WTC11 (cell line): ENCODE results near the gene PWP1. TPM values are rescaled to one million over a fixed set of nuclear protein-coding genes. Genes with fewer than 3 reads are reported as not detected.

Source experiments
- ATAC-seq: fragments of 200-7000 bp; cut with Tn5 transposase; 2 replicates; pipeline ENCODE4 v1.10.0; 2021; ENCODE audit warnings: mild to moderate bottlenecking, moderate library complexity
- CTCF ChIA-PET: fragments of 300-600 bp; sonication (Branson Sonifier 250); formaldehyde crosslinking; loops from one replicate; lab custom pipeline; 2021; ENCODE audit warnings: antibody characterized with exemption; lab: Charles Lee
- POLR2A ChIA-PET: fragments of 350-600 bp; sonication (Branson Sonifier 250); formaldehyde crosslinking; loops from one replicate; lab custom pipeline; 2021; ENCODE audit warnings: antibody characterized with exemption; lab: Charles Lee
- DNase-seq: peaks from one replicate; pipeline ENCODE4 v3.0.0; 2021; ENCODE audit warnings: low spot score
- H3K27ac Mint-ChIP-seq: 2 replicates; pipeline ENCODE4 v1.8.0; 2021; ENCODE audit warnings: mixed read lengths
- H3K27me3 Mint-ChIP-seq: 2 replicates; pipeline ENCODE4 v1.8.0; 2021; ENCODE audit warnings: low read depth, mild to moderate bottlenecking, moderate library complexity, mixed read lengths
- H3K36me3 Mint-ChIP-seq: 2 replicates; pipeline ENCODE4 v1.8.0; 2021; ENCODE audit warnings: mixed read lengths
- H3K4me1 Mint-ChIP-seq: 2 replicates; pipeline ENCODE4 v1.8.0; 2022; ENCODE audit warnings: mixed read lengths
- H3K4me3 Mint-ChIP-seq: 2 replicates; pipeline ENCODE4 v1.8.0; 2021; ENCODE audit warnings: mild to moderate bottlenecking, moderate library complexity, mixed read lengths
- H3K9me3 Mint-ChIP-seq: 2 replicates; pipeline ENCODE4 v1.8.0; 2021; ENCODE audit warnings: mixed read lengths
- FOXK1 ChIP-seq: sonication (generic); formaldehyde crosslinking; IDR thresholded peaks from 2 replicates; pipeline ENCODE4 v1.8.0; 2022; ENCODE audit warnings: mild to moderate bottlenecking, moderate library complexity, missing genetic modification reagents
- NR3C1 ChIP-seq: sonication (generic); formaldehyde crosslinking; conservative IDR thresholded peaks from 2 replicates; pipeline ENCODE4 v1.8.1; 2023; ENCODE audit warnings: low read depth, mild to moderate bottlenecking, missing genetic modification reagents
- PRRX2 ChIP-seq: fragments of 250-450 bp; sonication (Bioruptor Pico); IDR thresholded peaks from 2 replicates; pipeline ENCODE4 v1.8.0; 2021; ENCODE audit warnings: mild to moderate bottlenecking
- TEAD1 ChIP-seq: sonication (generic); formaldehyde crosslinking; IDR thresholded peaks from 2 replicates; pipeline ENCODE4 v1.8.0; 2022; ENCODE audit warnings: mild to moderate bottlenecking, missing genetic modification reagents
- ZNF317 ChIP-seq: sonication (generic); formaldehyde crosslinking; IDR thresholded peaks from 2 replicates; pipeline ENCODE4 v1.8.1; 2023; ENCODE audit warnings: low read depth, mild to moderate bottlenecking, moderate library complexity, missing genetic modification reagents, borderline replicate concordance
- total RNA-seq: library from RNA; stranded (reverse); gene quantifications from 3 replicates; pipeline ENCODE4 v1.2.3, GENCODE V29; 2021
- TF ChIP-seq, protein P1 (sequence below): sonication (generic); formaldehyde crosslinking; IDR thresholded peaks from 2 replicates; pipeline ENCODE4 v1.8.0; 2022; ENCODE audit warnings: missing genetic modification reagents
- TF ChIP-seq, protein P2 (sequence below): sonication (generic); formaldehyde crosslinking; IDR thresholded peaks from 2 replicates; pipeline ENCODE4 v1.8.0; 2022; ENCODE audit warnings: mild to moderate bottlenecking, missing genetic modification reagents
- TF ChIP-seq, protein P3 (sequence below): sonication (generic); formaldehyde crosslinking; IDR thresholded peaks from 2 replicates; pipeline ENCODE4 v1.8.1; 2022; ENCODE audit warnings: low read depth, missing genetic modification reagents, borderline replicate concordance
- TF ChIP-seq, protein P4 (sequence below): sonication (generic); formaldehyde crosslinking; IDR thresholded peaks from 2 replicates; pipeline ENCODE4 v1.8.1; 2022; ENCODE audit warnings: low read depth, mild to moderate bottlenecking, moderate library complexity, missing genetic modification reagents, borderline replicate concordance
- TF ChIP-seq, protein P5 (sequence below): sonication (generic); formaldehyde crosslinking; IDR thresholded peaks from 2 replicates; pipeline ENCODE4 v1.8.1; 2022; ENCODE audit warnings: mild to moderate bottlenecking, missing genetic modification reagents, moderate library complexity, borderline replicate concordance
- TF ChIP-seq, protein P6 (sequence below): sonication (generic); formaldehyde crosslinking; IDR thresholded peaks from 2 replicates; pipeline ENCODE4 v1.8.1; 2022; ENCODE audit warnings: missing genetic modification reagents, borderline replicate concordance
- TF ChIP-seq, protein P7 (sequence below): fragments of 250-450 bp; sonication (Bioruptor Pico); IDR thresholded peaks from 2 replicates; pipeline ENCODE4 v1.9.0; 2021; ENCODE audit warnings: moderate library complexity, mild to moderate bottlenecking, inconsistent platforms, borderline replicate concordance
- TF ChIP-seq, protein P8 (sequence below): sonication (generic); formaldehyde crosslinking; IDR thresholded peaks from 2 replicates; pipeline ENCODE4 v1.8.0; 2022; ENCODE audit warnings: mild to moderate bottlenecking, missing genetic modification reagents
- TF ChIP-seq, protein P9 (sequence below): sonication (generic); formaldehyde crosslinking; IDR thresholded peaks from 2 replicates; pipeline ENCODE4 v1.8.1; 2023; ENCODE audit warnings: mild to moderate bottlenecking, missing genetic modification reagents, borderline replicate concordance

PWP1 gene
- total RNA-seq, 1 experiment from 2014 or later, result 54.2 TPM

DNA sequence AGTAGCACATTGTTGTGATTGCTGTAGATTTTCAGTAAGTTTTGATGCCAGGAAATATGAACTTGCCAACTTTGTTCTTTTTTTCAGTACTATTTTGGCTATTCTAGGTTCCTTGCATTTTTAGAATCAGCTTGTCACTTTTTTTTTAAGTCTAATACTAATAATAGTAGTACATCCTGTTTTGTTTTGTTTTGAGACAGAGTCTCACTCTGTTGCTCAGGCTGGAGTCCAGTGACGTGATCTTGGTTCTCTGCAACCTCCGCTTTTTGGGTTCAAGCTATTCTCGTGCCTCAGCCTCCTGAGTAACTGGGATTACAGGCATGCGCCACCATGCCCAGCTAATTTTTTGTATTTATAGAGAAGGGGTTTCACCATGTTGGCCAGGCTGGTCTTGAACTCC lies 16.5 kb downstream of the PWP1 start:
- ChIA-PET CTCF (no interaction called here), POLR2A (interaction anchor here (0.6 kb wide), 1 partner anchor 16 kb away, joined by 4 read pairs; no protein-coding TSS in a partner anchor)
- Mint-ChIP-seq H3K4me3 (no peak overlapping the region), H3K27ac (no peak overlapping the region), H3K4me1 (no peaks in the 10 kb centered on the region), H3K36me3 (peaks cover 89% of the 10 kb centered on the region), H3K27me3 (no peaks in the 10 kb centered on the region), H3K9me3 (peaks cover 22% of the 10 kb centered on the region)
- ATAC-seq (no peak), DNase-seq (no peak)
- TF ChIP-seq NR3C1, result no peak
- TF ChIP-seq, protein P1, sequence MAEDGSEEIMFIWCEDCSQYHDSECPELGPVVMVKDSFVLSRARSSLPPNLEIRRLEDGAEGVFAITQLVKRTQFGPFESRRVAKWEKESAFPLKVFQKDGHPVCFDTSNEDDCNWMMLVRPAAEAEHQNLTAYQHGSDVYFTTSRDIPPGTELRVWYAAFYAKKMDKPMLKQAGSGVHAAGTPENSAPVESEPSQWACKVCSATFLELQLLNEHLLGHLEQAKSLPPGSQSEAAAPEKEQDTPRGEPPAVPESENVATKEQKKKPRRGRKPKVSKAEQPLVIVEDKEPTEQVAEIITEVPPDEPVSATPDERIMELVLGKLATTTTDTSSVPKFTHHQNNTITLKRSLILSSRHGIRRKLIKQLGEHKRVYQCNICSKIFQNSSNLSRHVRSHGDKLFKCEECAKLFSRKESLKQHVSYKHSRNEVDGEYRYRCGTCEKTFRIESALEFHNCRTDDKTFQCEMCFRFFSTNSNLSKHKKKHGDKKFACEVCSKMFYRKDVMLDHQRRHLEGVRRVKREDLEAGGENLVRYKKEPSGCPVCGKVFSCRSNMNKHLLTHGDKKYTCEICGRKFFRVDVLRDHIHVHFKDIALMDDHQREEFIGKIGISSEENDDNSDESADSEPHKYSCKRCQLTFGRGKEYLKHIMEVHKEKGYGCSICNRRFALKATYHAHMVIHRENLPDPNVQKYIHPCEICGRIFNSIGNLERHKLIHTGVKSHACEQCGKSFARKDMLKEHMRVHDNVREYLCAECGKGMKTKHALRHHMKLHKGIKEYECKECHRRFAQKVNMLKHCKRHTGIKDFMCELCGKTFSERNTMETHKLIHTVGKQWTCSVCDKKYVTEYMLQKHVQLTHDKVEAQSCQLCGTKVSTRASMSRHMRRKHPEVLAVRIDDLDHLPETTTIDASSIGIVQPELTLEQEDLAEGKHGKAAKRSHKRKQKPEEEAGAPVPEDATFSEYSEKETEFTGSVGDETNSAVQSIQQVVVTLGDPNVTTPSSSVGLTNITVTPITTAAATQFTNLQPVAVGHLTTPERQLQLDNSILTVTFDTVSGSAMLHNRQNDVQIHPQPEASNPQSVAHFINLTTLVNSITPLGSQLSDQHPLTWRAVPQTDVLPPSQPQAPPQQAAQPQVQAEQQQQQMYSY (CRISPR knock-in tag), result no peak
- no peak for TF ChIP-seq FOXK1
- TF ChIP-seq, protein P2, sequence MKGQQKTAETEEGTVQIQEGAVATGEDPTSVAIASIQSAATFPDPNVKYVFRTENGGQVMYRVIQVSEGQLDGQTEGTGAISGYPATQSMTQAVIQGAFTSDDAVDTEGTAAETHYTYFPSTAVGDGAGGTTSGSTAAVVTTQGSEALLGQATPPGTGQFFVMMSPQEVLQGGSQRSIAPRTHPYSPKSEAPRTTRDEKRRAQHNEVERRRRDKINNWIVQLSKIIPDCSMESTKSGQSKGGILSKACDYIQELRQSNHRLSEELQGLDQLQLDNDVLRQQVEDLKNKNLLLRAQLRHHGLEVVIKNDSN (CRISPR knock-in tag), result no peak
- no peak for TF ChIP-seq ZNF317
- TF ChIP-seq, protein P3, sequence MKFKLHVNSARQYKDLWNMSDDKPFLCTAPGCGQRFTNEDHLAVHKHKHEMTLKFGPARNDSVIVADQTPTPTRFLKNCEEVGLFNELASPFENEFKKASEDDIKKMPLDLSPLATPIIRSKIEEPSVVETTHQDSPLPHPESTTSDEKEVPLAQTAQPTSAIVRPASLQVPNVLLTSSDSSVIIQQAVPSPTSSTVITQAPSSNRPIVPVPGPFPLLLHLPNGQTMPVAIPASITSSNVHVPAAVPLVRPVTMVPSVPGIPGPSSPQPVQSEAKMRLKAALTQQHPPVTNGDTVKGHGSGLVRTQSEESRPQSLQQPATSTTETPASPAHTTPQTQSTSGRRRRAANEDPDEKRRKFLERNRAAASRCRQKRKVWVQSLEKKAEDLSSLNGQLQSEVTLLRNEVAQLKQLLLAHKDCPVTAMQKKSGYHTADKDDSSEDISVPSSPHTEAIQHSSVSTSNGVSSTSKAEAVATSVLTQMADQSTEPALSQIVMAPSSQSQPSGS (CRISPR knock-in tag), result no peak

DNA sequence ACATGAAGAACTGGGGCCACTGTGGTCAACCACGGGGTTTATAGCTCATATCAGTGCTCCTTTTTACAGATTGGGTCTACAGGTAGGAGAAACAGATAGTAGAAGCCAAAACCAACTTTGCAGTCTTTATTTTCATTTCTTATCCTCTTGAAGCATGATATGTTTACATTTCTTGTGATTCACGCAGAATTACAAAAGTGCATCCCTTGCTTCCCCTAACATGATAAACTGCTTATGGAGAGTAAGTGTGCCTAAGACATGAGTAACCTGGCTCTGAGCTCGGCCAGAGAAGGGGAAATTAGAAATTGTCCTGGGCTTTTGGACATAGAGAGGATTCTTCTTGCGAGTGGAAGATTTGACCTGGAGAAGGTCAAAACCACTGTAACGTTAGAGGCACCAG lies 18.4 kb downstream of the PWP1 start:
- H3K4me1 Mint-ChIP-seq, result no peaks in the 10 kb centered on the region
- no peaks in the 10 kb centered on the region for H3K27me3 Mint-ChIP-seq
- H3K27ac Mint-ChIP-seq, result no peak overlapping the region
- CTCF ChIA-PET, result no interaction called here
- no peak for DNase-seq
- H3K4me3 Mint-ChIP-seq, result no peak overlapping the region
- POLR2A ChIA-PET, result no interaction called here
- peaks cover 22% of the 10 kb centered on the region for H3K9me3 Mint-ChIP-seq
- ATAC-seq, result no peak
- H3K36me3 Mint-ChIP-seq, result peaks cover 91% of the 10 kb centered on the region
- TF ChIP-seq PRRX2 (CRISPR knock-in tag) (no peak), TEAD1 (CRISPR knock-in tag) (no peak), ZNF317 (no peak)
- TF ChIP-seq, protein P4, sequence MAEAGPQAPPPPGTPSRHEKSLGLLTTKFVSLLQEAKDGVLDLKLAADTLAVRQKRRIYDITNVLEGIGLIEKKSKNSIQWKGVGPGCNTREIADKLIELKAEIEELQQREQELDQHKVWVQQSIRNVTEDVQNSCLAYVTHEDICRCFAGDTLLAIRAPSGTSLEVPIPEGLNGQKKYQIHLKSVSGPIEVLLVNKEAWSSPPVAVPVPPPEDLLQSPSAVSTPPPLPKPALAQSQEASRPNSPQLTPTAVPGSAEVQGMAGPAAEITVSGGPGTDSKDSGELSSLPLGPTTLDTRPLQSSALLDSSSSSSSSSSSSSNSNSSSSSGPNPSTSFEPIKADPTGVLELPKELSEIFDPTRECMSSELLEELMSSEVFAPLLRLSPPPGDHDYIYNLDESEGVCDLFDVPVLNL (CRISPR knock-in tag), result no peak
- TF ChIP-seq, protein P3 (CRISPR knock-in tag), result no peak
- TF ChIP-seq, protein P5, sequence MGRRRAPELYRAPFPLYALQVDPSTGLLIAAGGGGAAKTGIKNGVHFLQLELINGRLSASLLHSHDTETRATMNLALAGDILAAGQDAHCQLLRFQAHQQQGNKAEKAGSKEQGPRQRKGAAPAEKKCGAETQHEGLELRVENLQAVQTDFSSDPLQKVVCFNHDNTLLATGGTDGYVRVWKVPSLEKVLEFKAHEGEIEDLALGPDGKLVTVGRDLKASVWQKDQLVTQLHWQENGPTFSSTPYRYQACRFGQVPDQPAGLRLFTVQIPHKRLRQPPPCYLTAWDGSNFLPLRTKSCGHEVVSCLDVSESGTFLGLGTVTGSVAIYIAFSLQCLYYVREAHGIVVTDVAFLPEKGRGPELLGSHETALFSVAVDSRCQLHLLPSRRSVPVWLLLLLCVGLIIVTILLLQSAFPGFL, result no peak
- TF ChIP-seq, protein P6, sequence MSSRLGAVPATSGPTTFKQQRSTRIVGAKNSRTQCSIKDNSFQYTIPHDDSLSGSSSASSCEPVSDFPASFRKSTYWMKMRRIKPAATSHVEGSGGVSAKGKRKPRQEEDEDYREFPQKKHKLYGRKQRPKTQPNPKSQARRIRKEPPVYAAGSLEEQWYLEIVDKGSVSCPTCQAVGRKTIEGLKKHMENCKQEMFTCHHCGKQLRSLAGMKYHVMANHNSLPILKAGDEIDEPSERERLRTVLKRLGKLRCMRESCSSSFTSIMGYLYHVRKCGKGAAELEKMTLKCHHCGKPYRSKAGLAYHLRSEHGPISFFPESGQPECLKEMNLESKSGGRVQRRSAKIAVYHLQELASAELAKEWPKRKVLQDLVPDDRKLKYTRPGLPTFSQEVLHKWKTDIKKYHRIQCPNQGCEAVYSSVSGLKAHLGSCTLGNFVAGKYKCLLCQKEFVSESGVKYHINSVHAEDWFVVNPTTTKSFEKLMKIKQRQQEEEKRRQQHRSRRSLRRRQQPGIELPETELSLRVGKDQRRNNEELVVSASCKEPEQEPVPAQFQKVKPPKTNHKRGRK, result no peak
- TF ChIP-seq, protein P7, sequence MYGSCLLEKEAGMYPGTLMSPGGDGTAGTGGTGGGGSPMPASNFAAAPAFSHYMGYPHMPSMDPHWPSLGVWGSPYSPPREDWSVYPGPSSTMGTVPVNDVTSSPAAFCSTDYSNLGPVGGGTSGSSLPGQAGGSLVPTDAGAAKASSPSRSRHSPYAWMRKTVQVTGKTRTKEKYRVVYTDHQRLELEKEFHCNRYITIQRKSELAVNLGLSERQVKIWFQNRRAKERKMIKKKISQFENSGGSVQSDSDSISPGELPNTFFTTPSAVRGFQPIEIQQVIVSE (CRISPR knock-in tag), result no peak
- TF ChIP-seq, protein P8, sequence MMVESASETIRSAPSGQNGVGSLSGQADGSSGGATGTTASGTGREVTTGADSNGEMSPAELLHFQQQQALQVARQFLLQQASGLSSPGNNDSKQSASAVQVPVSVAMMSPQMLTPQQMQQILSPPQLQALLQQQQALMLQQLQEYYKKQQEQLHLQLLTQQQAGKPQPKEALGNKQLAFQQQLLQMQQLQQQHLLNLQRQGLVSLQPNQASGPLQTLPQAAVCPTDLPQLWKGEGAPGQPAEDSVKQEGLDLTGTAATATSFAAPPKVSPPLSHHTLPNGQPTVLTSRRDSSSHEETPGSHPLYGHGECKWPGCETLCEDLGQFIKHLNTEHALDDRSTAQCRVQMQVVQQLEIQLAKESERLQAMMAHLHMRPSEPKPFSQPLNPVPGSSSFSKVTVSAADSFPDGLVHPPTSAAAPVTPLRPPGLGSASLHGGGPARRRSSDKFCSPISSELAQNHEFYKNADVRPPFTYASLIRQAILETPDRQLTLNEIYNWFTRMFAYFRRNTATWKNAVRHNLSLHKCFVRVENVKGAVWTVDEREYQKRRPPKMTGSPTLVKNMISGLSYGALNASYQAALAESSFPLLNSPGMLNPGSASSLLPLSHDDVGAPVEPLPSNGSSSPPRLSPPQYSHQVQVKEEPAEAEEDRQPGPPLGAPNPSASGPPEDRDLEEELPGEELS, result no peak
- TF ChIP-seq, protein P9, sequence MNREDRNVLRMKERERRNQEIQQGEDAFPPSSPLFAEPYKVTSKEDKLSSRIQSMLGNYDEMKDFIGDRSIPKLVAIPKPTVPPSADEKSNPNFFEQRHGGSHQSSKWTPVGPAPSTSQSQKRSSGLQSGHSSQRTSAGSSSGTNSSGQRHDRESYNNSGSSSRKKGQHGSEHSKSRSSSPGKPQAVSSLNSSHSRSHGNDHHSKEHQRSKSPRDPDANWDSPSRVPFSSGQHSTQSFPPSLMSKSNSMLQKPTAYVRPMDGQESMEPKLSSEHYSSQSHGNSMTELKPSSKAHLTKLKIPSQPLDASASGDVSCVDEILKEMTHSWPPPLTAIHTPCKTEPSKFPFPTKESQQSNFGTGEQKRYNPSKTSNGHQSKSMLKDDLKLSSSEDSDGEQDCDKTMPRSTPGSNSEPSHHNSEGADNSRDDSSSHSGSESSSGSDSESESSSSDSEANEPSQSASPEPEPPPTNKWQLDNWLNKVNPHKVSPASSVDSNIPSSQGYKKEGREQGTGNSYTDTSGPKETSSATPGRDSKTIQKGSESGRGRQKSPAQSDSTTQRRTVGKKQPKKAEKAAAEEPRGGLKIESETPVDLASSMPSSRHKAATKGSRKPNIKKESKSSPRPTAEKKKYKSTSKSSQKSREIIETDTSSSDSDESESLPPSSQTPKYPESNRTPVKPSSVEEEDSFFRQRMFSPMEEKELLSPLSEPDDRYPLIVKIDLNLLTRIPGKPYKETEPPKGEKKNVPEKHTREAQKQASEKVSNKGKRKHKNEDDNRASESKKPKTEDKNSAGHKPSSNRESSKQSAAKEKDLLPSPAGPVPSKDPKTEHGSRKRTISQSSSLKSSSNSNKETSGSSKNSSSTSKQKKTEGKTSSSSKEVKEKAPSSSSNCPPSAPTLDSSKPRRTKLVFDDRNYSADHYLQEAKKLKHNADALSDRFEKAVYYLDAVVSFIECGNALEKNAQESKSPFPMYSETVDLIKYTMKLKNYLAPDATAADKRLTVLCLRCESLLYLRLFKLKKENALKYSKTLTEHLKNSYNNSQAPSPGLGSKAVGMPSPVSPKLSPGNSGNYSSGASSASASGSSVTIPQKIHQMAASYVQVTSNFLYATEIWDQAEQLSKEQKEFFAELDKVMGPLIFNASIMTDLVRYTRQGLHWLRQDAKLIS, result no peak
